ENCODE measurements around the gene DOCK2.

DNA sequence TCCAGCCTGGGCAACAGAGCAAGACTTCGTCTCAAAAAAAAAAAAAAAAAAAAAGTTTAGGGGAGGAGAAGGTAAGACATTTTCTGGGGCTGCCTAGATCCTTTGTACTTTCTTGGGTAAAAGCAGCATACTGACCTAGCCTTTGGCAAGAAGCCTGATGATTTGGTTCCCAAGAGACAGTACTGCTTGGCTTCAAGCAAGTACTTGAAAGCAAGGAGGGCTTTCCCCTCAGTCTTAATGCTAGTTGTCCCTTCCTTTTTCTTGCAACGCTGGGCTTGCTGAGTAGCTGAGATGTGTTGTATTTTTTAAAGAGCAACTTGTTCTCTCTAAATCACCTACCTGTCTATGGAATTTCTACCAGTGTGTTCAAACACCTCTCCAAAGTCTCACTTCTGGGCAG is 267.0 kb downstream of the DOCK2 start:
- TF ChIP-seq TAF1 (IDR thresholded peaks at IDR 0.05; ENCODE audit: borderline replicate concordance, insufficient read depth, low read length), result no peak
- no peak for TF ChIP-seq POLR2AphosphoS5 (IDR thresholded peaks at IDR 0.05; ENCODE audit: low read depth, low read length)
- TF ChIP-seq SIN3A (IDR thresholded peaks at IDR 0.05; ENCODE audit: borderline replicate concordance, insufficient read depth, low read length), result no peak
